ENCODE data around the gene USH1C.

Gene USH1C

GRCh38 chr11:17543574-17544180 is 539 bp downstream of the USH1C start:
- DNase-seq, result no peak

GRCh38 chr11:17543041-17543440 is 1.2 kb downstream of the USH1C start:
- DNase-seq, result no peak

- no peak for DNase-seq
Measured at GRCh38 chr11:17542249-17542648, 2.0 kb downstream of the USH1C start.

- no peak for DNase-seq
Measured at GRCh38 chr11:17541330-17541885, 2.8 kb downstream of the USH1C start.

- no peak for DNase-seq
Measured at GRCh38 chr11:17540807-17541206, 3.4 kb downstream of the USH1C start.

GRCh38 chr11:17538731-17539130 is 5.5 kb downstream of the USH1C start:
- no peak for DNase-seq

- no peak for DNase-seq
Measured at GRCh38 chr11:17538054-17538453, 6.2 kb downstream of the USH1C start.

- DNase-seq, result no peak
Measured at GRCh38 chr11:17537261-17537660, 7.0 kb downstream of the USH1C start.

- DNase-seq, result no peak
Measured at GRCh38 chr11:17535488-17535887, 8.7 kb downstream of the USH1C start.

- DNase-seq, result no peak
Measured at GRCh38 chr11:17533778-17534415, 10.3 kb downstream of the USH1C start.

- DNase-seq, result no peak
Measured at GRCh38 chr11:17533341-17533740, 10.9 kb downstream of the USH1C start.

- DNase-seq, result no peak
Measured at GRCh38 chr11:17532784-17533183, 11.4 kb downstream of the USH1C start.

GRCh38 chr11:17531636-17532113 is 12.5 kb downstream of the USH1C start:
- no peak for DNase-seq

GRCh38 chr11:17531071-17531600 is 13.1 kb downstream of the USH1C start:
- no peak for DNase-seq

- no peak for DNase-seq
Measured at GRCh38 chr11:17529844-17530185, 14.4 kb downstream of the USH1C start.

- DNase-seq, result no peak
Measured at GRCh38 chr11:17528906-17529843, 15.0 kb downstream of the USH1C start.

GRCh38 chr11:17528181-17528691 is 16.0 kb downstream of the USH1C start:
- peak; percentile 54 for DNase-seq

GRCh38 chr11:17527628-17527995 is 16.6 kb downstream of the USH1C start:
- no peak for DNase-seq

GRCh38 chr11:17526931-17527627 is 17.1 kb downstream of the USH1C start:
- no peak for DNase-seq

- no peak for DNase-seq
Measured at GRCh38 chr11:17526326-17526725, 17.9 kb downstream of the USH1C start.

GRCh38 chr11:17525570-17525969 is 18.6 kb downstream of the USH1C start:
- DNase-seq, result no peak

GRCh38 chr11:17524221-17524620 is 20.0 kb downstream of the USH1C start:
- DNase-seq, result no peak
